Psoas muscle (tissue), 8 donors: ENCODE data around the gene ERMN. TPM values are rescaled to one million over a fixed set of nuclear protein-coding genes. Genes with fewer than 3 reads are reported as not detected.

Source experiments
- ATAC-seq, 4 donors: fragments of 200-7000 bp; cut with Tn5 transposase; one replicate each; pipeline ENCODE4 v1.9.1; 2020; ENCODE audit warnings: moderate library complexity in 3 of 4, mild to moderate bottlenecking in 2 of 4
- DNase-seq, 2 donors: peaks; one replicate each; pipeline ENCODE4 v3.0.0-alpha.2; 2020
- H3K27ac ChIP-seq: fragments of 200-600 bp; one replicate; pipeline ENCODE4 v1.8.0; 2022
- H3K27me3 ChIP-seq, 3 donors: fragments of 200-600 bp in 1 of 3; one replicate each; pipeline versions ENCODE4 v1.6.1 to v1.8.0; 2013 to 2022; ENCODE audit warnings: low read length in 2 of 3, mild to moderate bottlenecking in 2 of 3, moderate library complexity in 1 of 3; ENCODE audit not compliant: insufficient read depth in 3 of 3
- H3K36me3 ChIP-seq, 2 donors: fragments of 200-600 bp in 1 of 2; one replicate each; pipeline versions ENCODE4 v1.6.1 to v1.8.0; 2013 to 2022; ENCODE audit warnings: low read depth in 1 of 2, mild to moderate bottlenecking in 1 of 2, moderate library complexity in 1 of 2; ENCODE audit not compliant: insufficient read depth in 1 of 2
- H3K4me1 ChIP-seq: fragments of 200-600 bp; one replicate; pipeline ENCODE4 v1.8.0; 2022
- H3K4me3 ChIP-seq: fragments of 200-600 bp; one replicate; pipeline ENCODE4 v1.8.0; 2022; ENCODE audit warnings: mild to moderate bottlenecking
- H3K9me3 ChIP-seq: fragments of 200-600 bp; one replicate; pipeline ENCODE4 v1.8.0; 2022
- WGBS, 3 donors: extraction: QIAGEN DNeasy Blood & Tissue Kit; methylation state at CpG; one replicate each; pipeline versions ENCODE4 v1.1.6 to v1.1.7; 2013; 5-methylcytosine and 5-hydroxymethylcytosine counted together
- intact Hi-C, 2 donors: fragments of 100-400 bp; cut with DNase I; formaldehyde crosslinking; loops; one replicate each; pipeline versions ENCODE4 v1.11.0 to v1.14.2; 2022
- polyA plus RNA-seq, 3 donors: library from polyadenylated mRNA; stranded (reverse); fragments of 200-250 nt; gene quantifications; one replicate each; pipeline ENCODE4 v1.2.3, GENCODE V29; 2013
- total RNA-seq, 4 donors: library from RNA; stranded (reverse); fragmentation: NEBNext Ultra II Directional in 2 of 4; extraction: Animal tissue kit (Norgen Biotek cat#: 25700) in 2 of 4; gene quantifications; one replicate each; pipeline versions ENCODE4 v1.2.1 to v1.2.4, GENCODE V29; 2021 to 2023
- TF ChIP-seq, protein P1 (sequence below): fragments of 200-600 bp; IDR thresholded peaks from one replicate; pipeline ENCODE4 v1.8.0; 2022; ENCODE audit warnings: antibody characterized with exemption
- donor health status: healthy with polysubstance abuse.
- donor health status: DM: no; HTN: no; CAD: no; lungs with moderate emphysema.
- donor health status: Bipolar disorder and iron deficiency.
- donor health status: healthy.
- donor health status: DM: yes; HTN: yes; CAD: no.
- donor health status: DM: no; HTN: no; CAD: no.
- donor health status: DM: no; HTN: no; CAD: no.
- donor health status: DM: yes; HTN: yes; CAD: no.

The ERMN gene
- total and polyA plus RNA-seq, 7 donors: 0.05 to 0.08 TPM; not detected in 5

GRCh38 chr2:157319795-157320194 is 5.8 kb downstream of the ERMN start:
- TF ChIP-seq, protein P1, sequence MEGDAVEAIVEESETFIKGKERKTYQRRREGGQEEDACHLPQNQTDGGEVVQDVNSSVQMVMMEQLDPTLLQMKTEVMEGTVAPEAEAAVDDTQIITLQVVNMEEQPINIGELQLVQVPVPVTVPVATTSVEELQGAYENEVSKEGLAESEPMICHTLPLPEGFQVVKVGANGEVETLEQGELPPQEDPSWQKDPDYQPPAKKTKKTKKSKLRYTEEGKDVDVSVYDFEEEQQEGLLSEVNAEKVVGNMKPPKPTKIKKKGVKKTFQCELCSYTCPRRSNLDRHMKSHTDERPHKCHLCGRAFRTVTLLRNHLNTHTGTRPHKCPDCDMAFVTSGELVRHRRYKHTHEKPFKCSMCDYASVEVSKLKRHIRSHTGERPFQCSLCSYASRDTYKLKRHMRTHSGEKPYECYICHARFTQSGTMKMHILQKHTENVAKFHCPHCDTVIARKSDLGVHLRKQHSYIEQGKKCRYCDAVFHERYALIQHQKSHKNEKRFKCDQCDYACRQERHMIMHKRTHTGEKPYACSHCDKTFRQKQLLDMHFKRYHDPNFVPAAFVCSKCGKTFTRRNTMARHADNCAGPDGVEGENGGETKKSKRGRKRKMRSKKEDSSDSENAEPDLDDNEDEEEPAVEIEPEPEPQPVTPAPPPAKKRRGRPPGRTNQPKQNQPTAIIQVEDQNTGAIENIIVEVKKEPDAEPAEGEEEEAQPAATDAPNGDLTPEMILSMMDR: no peak
- no peak for ATAC-seq
- 81 to 85% (median 84%) methylated on average over 2 of the region's 2 CpGs for WGBS, 3 donors

DNA sequence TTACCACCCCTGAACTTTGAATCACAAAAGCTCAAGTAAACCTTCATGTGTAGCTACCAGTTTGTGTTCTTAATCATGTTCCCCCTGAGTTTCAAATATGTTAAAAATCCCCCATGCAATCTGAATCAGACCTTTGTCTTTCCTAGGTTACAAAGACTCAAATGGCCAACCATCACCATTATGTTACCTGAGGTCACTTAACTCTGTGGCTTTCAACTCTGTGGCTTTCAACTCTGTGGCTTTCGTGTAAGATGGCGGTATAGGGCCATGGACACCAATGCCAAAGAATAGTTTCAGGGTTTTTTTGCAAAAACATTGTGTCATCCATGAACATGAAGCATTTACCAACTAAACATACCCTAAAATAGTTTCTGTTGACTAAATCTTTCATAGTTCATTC is 6.7 kb downstream of the ERMN start:
- H3K4me3 ChIP-seq: no peak overlapping the region
- WGBS, 3 donors: 90 to 97% (median 92%) methylated on average over 2 of the region's 2 CpGs
- intact Hi-C loops: no loop called here
- TF ChIP-seq, protein P1: no peak
- no peaks in the 10 kb centered on the region for H3K9me3 ChIP-seq
- no peak overlapping the region for H3K27ac ChIP-seq
- DNase-seq (no peak), ATAC-seq (no peak)
- H3K36me3 ChIP-seq: no peaks in the 10 kb centered on the region
- H3K27me3 ChIP-seq: no peaks in the 10 kb centered on the region
- no peaks in the 10 kb centered on the region for H3K4me1 ChIP-seq

More at GRCh38 chr2:157319795-157320194, 5.8 kb downstream of the ERMN start:
- DNase-seq: no peak
- Histone ChIP-seq H3K27me3 (no peaks in the 10 kb centered on the region), H3K4me3 (no peak overlapping the region), H3K36me3 (no peaks in the 10 kb centered on the region), H3K4me1 (no peaks in the 10 kb centered on the region), H3K27ac (no peak overlapping the region), H3K9me3 (no peaks in the 10 kb centered on the region)
- intact Hi-C loops: no loop called here

DNA sequence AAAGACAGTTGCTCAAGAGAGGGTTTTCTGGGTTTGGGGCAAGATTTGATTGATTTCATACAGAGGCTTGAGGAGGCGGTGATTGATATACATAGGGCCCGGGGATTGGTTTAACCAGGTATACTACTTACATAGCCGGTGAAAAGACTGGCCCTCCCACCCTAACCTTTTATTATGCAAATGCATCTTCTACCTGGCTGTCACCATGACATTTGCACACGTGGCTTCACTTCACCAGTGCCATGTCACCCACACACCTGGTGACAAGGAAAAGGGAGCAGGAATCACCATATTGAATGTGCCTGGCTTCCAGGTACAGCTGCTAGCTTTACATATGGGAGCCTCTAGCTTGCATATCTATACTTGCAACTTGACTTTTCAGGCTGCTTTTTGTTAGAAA is 9.7 kb downstream of the ERMN start:
- WGBS, 3 donors: 66 to 71% (median 68%) methylated on average over 4 of the region's 4 CpGs
- no peak for ATAC-seq
- intact Hi-C loops: no loop called here

GRCh38 chr2:157312866-157313486 is 12.6 kb downstream of the ERMN start:
- Histone ChIP-seq H3K9me3 (no peaks in the 10 kb centered on the region), H3K4me1 (no peaks in the 10 kb centered on the region), H3K27me3 (peaks cover 0 to 2% (median 0%) of the 10 kb centered on the region in 3 donors), H3K27ac (no peak overlapping the region), H3K4me3 (no peak overlapping the region), H3K36me3 (no peaks in the 10 kb centered on the region)
- TF ChIP-seq, protein P1: no peak
- no peak for DNase-seq
- 94 to 100% (median 96%) methylated on average over 1 of the region's 1 CpG for WGBS, 3 donors
- intact Hi-C loops: no loop called here
- no peak for ATAC-seq

More for the DNA sequence above, 9.7 kb downstream of the ERMN start:
- no peaks in the 10 kb centered on the region for H3K36me3 ChIP-seq
- no peak overlapping the region for H3K4me3 ChIP-seq
- TF ChIP-seq, protein P1: no peak
- no peak overlapping the region for H3K27ac ChIP-seq
- no peaks in the 10 kb centered on the region for H3K4me1 ChIP-seq
- no peaks in the 10 kb centered on the region for H3K27me3 ChIP-seq
- DNase-seq: no peak
- no peaks in the 10 kb centered on the region for H3K9me3 ChIP-seq

GRCh38 chr2:157311706-157312105 is 13.9 kb downstream of the ERMN start:
- no peak overlapping the region for H3K4me3 ChIP-seq
- no peaks in the 10 kb centered on the region for H3K9me3 ChIP-seq
- TF ChIP-seq, protein P1: no peak
- H3K36me3 ChIP-seq: no peaks in the 10 kb centered on the region
- intact Hi-C loops: no loop called here
- WGBS, 3 donors: 29 to 61% (median 53%) methylated on average over 1 of the region's 1 CpG
- no peaks in the 10 kb centered on the region for H3K4me1 ChIP-seq
- ATAC-seq (no peak), DNase-seq (no peak)
- H3K27ac ChIP-seq: no peak overlapping the region
- peaks cover 0 to 2% (median 0%) of the 10 kb centered on the region in 3 donors for H3K27me3 ChIP-seq
